Measurements from ENCODE around the gene ABCC8.

ABCC8 gene

DNA sequence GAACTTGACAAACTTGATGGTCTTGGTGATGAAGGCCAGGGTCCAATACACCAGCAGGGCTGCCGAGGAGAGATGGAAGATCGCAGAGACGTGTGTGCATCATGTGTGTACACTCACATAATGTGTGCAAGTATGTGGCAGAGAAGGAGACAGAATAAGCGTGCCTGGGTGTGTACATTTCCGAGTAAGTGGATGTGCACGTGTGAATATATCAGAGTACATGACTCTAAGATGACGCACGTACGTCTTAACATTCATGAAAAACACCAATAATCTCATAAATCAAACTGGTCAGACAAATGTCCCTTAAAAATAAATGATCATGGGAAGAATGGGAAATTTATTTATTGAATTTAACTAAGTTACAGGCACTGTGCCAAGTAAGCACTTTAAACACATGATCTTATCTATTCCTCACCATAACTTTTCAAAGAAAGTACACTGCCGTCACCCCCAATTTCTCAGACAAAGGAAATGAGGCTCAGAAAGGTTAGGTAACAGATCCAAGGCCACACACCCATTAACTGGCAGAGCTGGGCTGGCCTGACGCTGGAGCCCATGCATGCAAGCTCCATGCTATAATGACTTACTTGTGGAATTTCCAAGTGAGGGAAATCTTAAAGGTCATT is 13.0 kb downstream of the ABCC8 start:
- no peak for TF ChIP-seq CTCF (IDR thresholded peaks at IDR 0.05)
- DNase-seq (ENCODE audit: low spot score): no peak
- H3K27ac ChIP-seq: no peak overlapping the region
- H3K4me3 ChIP-seq: no peak overlapping the region

GRCh38 chr11:17462940-17463339 is 13.7 kb downstream of the ABCC8 start:
- Histone ChIP-seq H3K27ac (no peak overlapping the region), H3K4me3 (no peak overlapping the region)
- DNase-seq (ENCODE audit: low spot score): no peak
- no peak for TF ChIP-seq CTCF (IDR thresholded peaks at IDR 0.05)

DNA sequence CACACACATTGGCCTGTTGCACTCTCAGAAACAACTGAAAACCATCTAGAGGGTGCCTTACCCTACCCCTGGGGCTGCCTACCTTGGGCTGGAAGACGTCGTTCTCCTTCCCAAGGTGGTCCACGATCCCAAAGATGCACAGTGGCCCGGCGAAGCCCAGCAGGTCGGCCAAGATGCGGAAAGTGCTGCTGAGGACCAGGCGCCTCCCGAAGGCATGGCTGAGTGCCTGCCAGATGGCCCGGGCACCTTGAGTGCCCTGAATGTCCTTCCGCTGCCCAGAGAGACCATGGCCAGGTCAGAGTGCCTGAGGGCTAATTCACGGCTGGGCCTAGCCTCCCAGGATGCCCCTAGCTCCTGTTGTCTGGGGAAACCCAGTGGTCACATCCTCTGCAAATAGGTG is 16.2 kb downstream of the ABCC8 start:
- H3K27ac ChIP-seq: no peak overlapping the region

DNA sequence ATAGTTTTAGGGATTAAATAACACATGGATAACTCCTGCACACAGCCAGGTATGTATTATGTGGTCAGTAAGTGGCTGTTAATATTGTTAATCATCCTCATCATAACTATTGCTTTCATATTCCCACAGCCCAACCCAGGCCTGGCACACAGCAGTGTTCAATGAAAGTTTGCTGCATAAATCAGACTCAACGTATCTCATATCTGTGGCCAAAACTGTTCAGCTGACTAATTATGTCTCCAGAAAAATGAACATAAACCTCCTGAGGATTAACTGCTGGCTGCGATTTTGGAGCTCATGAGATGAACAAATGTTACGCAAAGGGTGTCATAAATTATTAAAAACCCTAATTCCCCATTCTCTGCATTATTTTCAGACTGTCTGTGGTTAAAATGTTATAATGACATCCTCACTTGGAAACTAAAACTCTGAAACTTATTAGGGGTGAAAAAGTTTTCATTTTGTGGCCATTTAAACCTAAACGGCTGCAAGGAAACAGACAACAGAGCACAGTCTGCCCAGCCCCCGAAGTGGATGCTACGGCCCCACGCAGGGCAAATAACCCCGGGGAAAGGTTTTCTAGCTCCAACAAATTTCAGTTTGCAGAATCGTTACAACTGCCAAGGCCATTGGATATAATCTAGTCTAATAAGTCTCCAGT is 17.3 kb downstream of the ABCC8 start:
- Histone ChIP-seq H3K27ac (no peak overlapping the region), H3K4me3 (no peak overlapping the region)
- no peak for DNase-seq (ENCODE audit: low spot score)
- TF ChIP-seq CTCF (IDR thresholded peaks at IDR 0.05): no peak

More for the DNA sequence above, 16.2 kb downstream of the ABCC8 start:
- no peak for DNase-seq (ENCODE audit: low spot score)
- no peak overlapping the region for H3K4me3 ChIP-seq
- TF ChIP-seq CTCF (IDR thresholded peaks at IDR 0.05): no peak

GRCh38 chr11:17458268-17458667 is 18.4 kb downstream of the ABCC8 start:
- no peak for DNase-seq (ENCODE audit: low spot score)
- no peak overlapping the region for H3K27ac ChIP-seq

DNA sequence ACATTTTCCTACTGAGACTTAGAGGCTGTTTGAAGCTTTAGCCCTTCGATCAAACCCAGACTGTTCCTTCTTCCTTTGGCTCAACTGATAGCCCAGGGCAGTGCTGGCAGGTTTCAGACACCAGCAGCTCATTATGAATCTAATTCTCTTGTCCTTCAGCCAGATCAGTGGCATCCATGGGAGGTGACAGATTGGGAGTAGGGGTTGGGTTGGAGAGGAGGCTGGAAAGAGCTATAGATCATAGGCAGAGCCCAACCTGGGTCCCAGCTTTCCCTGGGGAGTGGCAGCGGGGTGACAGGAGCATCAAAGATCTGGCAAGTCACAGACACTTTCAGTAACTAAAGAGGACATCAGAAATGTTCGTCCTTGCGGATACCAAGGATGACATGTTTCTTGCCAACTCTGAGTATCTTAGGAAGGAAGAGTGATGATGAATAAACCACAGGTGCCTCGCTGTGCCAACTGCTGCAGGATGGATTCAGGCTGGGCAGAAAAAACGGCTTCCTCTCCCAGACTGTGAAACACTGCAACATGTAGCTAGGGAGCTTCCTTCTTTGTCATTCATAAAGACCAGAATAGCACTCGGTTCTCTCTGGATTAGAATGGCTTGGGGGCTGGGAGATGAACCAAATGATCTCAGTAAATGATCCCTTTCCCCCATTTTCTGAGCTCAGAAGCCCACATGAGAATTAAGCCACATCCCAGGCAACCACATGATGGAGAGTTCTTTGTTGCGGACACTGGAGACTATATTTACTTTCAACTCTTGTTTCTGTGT is 19.1 kb downstream of the ABCC8 start:
- no peak for DNase-seq (ENCODE audit: low spot score)
- TF ChIP-seq CTCF (IDR thresholded peaks at IDR 0.05): no peak
- Histone ChIP-seq H3K27ac (no peak overlapping the region), H3K4me3 (no peak overlapping the region)

More at GRCh38 chr11:17458268-17458667, 18.4 kb downstream of the ABCC8 start:
- no peak for TF ChIP-seq CTCF (IDR thresholded peaks at IDR 0.05)
- no peak overlapping the region for H3K4me3 ChIP-seq
